ENCODE data around the gene ADCY10.
"Not testable (repeated sequence)": the region's sequence is repeated elsewhere in the genome, so short reads cannot be mapped to it uniquely, and the experiment has no call there.

Gene ADCY10

DNA sequence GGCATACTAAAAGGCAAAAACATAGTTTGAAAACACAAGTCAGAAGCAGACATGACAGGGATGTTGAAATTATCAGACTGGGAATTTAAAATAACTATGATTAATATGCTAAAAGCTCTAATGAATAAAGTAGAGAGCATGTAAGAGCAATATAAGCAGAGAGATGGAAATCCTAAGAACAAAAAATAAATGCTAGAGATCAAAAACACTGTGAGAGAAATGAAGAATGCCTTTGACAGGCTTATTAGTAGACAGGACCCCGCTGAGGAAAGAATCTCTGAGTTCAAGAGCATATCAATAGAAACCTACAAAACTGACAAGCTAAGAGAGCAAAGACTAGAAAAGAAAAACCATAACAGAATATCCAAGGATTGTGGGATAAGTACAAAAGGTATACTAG lies 98.3 kb downstream of the ADCY10 start:
- DNase-seq (ENCODE audit: low spot score), result no peak

GRCh38 chr1:167812972-167813371 lies 101.0 kb downstream of the ADCY10 start:
- DNase-seq (ENCODE audit: low spot score), result no peak

DNA sequence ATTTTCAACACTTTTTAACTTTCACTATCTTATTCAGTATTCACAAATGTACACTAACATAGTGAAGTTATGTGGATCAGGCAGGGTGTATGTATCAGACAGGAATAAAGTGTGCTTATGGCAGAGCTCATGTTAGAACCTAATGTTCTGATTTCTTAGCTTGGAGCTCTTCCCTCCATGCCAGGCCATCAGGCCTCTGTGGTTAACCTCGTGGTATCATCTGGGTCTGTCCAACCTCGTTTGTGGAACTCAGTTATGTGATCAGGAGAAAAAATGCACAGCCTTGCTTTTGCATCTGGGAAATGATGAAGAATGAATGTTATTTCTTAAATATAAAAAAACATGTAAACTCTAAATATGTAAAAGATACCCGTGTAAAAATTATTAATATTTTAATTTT lies 105.2 kb downstream of the ADCY10 start:
- no peak for DNase-seq (ENCODE audit: low spot score)

DNA sequence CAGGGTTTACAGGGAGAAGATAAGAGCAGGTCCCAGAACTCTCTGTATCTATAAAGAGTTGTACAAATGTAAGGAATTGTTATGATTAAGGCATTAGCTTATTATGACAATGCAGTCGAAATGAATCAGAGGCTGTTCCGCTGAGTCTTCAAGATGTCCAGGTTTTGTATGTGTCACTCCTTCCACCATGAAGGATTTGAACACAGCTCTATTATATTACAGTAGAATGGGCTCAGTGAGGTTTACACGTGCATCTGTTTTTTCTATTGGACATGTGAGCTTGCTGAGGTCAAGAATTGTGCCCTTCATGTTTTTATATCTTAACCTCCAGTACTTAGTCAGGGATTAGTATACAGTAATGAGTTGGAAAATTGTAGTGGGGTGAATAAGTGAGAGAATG lies 105.8 kb downstream of the ADCY10 start:
- no peak for DNase-seq (ENCODE audit: low spot score)

DNA sequence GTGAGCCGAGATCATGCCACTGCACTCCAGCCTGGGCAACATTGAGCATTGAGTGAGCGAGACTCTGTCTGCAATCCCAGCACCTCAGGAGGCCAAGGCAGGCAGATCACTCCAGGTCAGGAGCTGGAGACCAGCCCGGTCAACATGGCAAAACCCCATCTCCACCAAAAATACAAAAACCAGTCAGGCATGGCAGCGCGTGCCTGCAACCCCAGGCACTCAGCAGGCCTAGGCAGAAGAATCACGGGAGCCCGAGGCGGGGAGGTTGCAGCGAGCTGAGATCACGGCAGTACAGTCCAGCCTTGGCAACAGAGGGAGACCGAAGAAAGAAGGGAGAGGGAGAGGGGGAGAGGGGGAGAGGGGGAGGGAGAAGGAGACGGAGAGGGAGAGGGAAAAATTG lies 107.3 kb downstream of the ADCY10 start:
- DNase-seq (ENCODE audit: low spot score), result not testable (repeated sequence)

GRCh38 chr1:167806235-167806634 lies 107.7 kb downstream of the ADCY10 start:
- not testable (repeated sequence) for DNase-seq (ENCODE audit: low spot score)

DNA sequence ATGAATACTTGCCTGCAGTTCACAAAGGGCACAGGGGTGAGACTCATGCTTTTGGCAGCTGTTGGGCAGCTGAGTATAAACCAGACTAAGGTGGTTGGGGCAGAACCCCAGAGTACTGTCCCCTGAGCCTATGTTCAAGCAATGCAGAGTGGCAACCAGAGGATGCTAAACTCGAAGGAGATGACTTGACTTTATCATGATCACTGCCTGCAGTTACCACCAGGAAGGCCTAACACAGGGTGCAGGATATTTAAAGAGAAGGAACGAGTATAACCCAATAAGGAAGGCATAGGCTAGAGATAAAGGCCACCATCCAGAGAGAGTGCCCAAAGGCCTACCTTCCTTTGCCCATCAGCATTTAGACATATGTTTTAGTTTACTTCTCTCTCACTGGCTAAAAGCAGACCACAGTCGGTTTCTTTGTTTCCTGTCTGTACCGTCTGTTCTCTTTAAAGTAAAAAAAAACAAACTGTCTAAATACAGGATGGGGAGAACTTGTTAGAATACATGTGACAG lies 108.8 kb downstream of the ADCY10 start:
- DNase-seq (ENCODE audit: low spot score), result no peak

DNA sequence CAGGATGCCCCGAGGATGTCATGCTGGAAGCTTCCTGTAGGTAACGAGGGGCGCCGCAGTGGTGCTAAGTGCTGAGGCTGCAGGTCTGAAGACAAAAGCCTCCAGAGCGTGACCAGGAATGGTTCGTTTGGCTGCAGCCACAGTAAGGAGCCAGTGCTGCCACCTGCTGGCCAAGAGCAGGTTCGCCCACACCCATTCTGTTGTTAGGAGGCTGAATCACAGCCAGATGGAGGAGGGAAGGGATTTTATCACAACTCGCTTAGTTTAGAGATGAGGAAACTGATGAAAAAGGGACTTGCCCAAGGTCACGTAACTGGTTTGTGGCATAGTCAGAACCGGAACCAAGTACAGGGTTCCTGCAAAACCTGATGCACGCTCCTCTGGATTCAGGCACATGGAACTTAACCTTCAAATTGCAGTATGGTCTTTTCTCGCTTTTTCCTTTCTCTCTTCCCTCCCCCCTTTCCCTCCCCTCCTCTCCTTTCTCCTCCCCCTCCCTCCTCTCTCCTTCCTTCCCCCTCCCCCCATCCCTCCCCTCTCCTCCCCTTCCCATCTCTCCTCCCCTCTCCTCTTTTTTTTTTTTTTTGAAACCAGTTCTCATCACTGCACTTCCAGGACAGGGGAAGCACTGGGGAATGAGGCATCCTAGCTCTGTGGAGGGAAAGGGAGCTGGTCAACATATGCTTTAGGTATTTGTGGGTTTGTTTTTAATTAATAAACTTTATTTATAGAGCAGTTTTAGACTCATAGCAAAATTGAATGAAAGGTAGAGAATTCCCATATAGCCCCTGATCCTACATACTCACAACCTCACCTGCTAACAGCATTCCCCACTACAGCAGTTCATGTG lies 110.4 kb downstream of the ADCY10 start:
- peak; percentile 86 for DNase-seq (ENCODE audit: low spot score)

DNA sequence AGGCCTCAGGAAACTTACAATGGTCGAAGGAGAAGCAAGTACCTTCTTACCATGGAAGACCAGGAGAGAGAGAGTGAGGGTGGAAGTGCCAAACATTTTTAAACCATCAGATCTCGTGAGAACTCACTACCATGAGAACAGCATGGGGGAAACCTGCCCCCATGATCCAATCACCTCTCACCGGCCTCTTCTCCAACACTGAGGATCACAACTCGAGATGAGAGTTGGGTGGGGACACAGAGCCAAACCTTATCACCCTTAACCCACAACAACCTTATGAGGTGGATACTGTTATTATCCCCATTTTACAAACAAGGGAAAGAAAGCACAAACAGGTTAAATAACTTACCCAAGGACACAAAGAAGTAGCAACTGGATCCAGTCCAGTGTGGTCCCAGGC lies 111.7 kb downstream of the ADCY10 start:
- DNase-seq (ENCODE audit: low spot score), result no peak

- DNase-seq (ENCODE audit: low spot score), result no peak
Measured at GRCh38 chr1:167800251-167800650, 113.7 kb downstream of the ADCY10 start.

GRCh38 chr1:167799747-167800146 lies 114.2 kb downstream of the ADCY10 start:
- DNase-seq (ENCODE audit: low spot score), result no peak

GRCh38 chr1:167798952-167799351 lies 115.0 kb downstream of the ADCY10 start:
- no peak for DNase-seq (ENCODE audit: low spot score)

- DNase-seq (ENCODE audit: low spot score), result no peak
Measured at GRCh38 chr1:167797015-167797414, 116.9 kb downstream of the ADCY10 start.

- no peak for DNase-seq (ENCODE audit: low spot score)
Measured at GRCh38 chr1:167795810-167796740, 117.9 kb downstream of the ADCY10 start.

GRCh38 chr1:167794043-167794442 lies 119.9 kb downstream of the ADCY10 start:
- DNase-seq (ENCODE audit: low spot score), result no peak

- no peak for DNase-seq (ENCODE audit: low spot score)
Measured at GRCh38 chr1:167792188-167792565, 121.8 kb downstream of the ADCY10 start.

- no peak for DNase-seq (ENCODE audit: low spot score)
Measured at GRCh38 chr1:167791281-167792187, 122.4 kb downstream of the ADCY10 start.

DNA sequence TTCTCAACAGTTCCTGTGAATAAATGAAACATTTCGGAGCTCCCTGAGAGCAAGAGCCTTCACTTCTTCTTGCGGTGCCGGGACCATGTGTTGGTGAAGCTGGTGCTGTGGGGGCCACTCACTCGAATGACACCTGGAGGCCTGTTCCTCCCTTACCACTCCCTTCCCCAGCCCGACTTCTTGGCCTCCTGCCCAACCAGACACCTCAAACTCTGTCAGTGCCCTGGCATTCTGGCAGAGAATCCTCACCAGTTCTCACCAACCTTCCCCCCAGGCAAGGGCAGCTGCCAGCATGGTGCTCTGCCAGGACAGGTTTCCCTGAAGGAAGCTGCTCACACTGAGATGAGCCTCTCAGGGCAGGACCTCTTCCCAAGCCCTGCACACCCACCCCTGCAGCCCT lies 123.8 kb downstream of the ADCY10 start:
- DNase-seq (ENCODE audit: low spot score), result no peak

- DNase-seq (ENCODE audit: low spot score), result no peak
Measured at GRCh38 chr1:167789501-167789900, 124.4 kb downstream of the ADCY10 start.

DNA sequence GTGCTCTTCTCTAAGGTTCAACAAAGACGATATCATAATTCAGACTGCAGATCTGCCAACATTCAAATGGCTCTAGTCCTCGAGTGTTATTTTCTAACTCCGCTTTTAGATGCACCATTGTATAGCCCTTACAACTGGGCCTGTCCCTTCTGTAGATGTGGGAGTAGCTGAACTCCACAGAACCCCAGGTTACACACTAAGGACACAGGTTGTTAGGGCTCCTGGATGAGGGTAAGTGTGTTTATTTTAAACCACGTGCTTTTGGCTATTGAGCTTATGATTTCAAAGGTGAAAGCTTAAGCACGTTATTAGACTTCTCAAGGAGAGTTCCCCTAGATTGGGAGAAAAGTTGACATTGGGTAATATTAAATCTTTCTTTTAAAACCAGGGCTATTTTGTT lies 127.4 kb downstream of the ADCY10 start:
- no peak for DNase-seq (ENCODE audit: low spot score)

DNA sequence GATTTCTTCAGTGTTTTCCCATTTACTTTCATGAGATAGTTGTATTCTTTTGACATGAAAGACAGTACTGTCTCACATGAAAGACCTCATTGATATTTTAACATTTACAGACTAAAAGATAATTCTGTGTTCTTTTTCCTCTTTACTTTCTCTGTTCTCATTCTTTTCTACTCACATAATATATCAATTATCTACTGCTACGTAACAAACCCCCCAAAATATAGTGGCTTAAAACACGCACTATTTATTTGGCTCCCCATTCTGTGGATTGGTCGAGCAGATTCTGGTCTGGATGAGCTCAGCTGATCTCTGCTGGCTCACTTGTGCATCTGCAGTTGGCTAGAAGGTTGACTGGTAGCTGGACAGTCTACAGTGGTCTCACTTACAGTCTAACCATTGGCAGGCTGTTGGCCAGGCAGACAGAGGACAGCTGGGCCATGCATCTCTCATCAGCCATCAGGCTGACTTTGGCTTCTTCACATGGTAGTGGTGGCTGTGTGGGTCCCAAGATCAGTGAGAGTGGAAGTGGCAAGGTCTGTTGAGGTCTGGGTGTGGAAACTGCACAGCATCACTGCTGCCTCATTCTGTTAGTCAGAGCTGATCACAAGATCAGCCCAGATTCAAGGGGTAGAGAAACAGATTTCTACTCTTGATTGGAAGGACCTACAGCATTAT lies 128.9 kb downstream of the ADCY10 start:
- no peak for DNase-seq (ENCODE audit: low spot score)
